ENCODE data around the gene OR14A16.

- no peak for TF ChIP-seq CTCF (conservative IDR thresholded peaks at IDR 0.05 in 1 of 2, IDR thresholded peaks at IDR 0.05 in 1 of 2; ENCODE audit: extremely low read depth in 1 of 2, insufficient read depth in 1 of 2, low read depth in 1 of 2, low read length in 2 of 2)
- no peak for TF ChIP-seq EZH2 (IDR thresholded peaks at IDR 0.05; ENCODE audit: borderline replicate concordance, low read length)
Observed at GRCh38 chr1:247845011-247845692, 21.2 kb upstream of the OR14A16 start.

Data from mammary epithelial cell (primary cell).